GM18951 (cell line): ENCODE data around the gene SULT2B1.
"Not testable (repeated sequence)": the region's sequence is repeated elsewhere in the genome, so short reads cannot be mapped to it uniquely, and the experiment has no call there.

Experiments
- POLR2A ChIP-seq: IDR thresholded peaks from 4 replicates; pipeline ENCODE4 v1.6.1; 2011; ENCODE audit warnings: mild to moderate bottlenecking; ENCODE audit not compliant: insufficient read length, insufficient read depth; ENCODE audit errors: extremely low read depth
- in situ Hi-C: fragments of 300-500 bp; cut with MboI; formaldehyde crosslinking; loops from one replicate; pipeline ENCODE4 v1.12.0; 2022; ENCODE audit warnings: low sequenced_read_pairs, mixed read lengths, inconsistent platforms; ENCODE audit not compliant: unreplicated experiment

Gene SULT2B1

DNA sequence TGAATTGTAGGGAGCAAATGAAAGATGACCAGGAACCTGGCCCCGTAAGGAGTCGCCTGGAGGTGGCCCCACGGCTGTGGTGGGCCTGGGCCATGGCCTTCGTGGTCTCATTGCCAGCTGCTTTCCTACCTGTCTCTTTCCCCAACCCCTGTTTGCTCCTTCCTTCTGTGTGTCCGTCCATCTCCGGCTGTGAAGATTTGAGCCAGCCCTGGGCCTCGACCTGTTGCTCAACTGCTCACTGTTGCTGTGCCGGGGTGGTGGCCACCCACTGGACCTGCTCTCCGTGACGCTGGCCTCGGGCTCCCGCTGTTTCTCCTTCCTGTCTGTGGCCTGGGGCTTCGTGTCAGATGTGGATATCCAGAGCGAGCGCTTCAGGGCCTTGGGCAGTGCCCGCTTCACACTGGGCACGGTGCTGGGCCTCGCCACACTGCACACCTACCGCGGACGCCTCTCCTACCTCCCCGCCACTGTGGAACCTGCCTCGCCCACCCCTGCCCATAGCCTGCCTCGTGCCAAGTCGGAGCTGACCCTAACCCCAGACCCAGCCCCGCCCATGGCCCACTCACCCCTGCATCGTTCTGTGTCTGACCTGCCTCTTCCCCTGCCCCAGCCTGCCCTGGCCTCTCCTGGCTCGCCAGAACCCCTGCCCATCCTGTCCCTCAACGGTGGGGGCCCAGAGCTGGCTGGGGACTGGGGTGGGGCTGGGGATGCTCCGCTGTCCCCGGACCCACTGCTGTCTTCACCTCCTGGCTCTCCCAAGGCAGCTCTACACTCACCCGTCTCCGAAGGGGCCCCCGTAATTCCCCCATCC is 76.7 kb downstream of the SULT2B1 start:
- in situ Hi-C loops: no loop called here
- peak; percentile 16 for TF ChIP-seq POLR2A

DNA sequence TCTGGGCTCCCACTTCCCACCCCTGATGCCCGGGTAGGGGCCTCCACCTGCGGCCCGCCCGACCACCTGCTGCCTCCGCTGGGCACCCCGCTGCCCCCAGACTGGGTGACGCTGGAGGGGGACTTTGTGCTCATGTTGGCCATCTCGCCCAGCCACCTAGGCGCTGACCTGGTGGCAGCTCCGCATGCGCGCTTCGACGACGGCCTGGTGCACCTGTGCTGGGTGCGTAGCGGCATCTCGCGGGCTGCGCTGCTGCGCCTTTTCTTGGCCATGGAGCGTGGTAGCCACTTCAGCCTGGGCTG is 77.3 kb downstream of the SULT2B1 start:
- TF ChIP-seq POLR2A: no peak
- in situ Hi-C loops: no loop called here

DNA sequence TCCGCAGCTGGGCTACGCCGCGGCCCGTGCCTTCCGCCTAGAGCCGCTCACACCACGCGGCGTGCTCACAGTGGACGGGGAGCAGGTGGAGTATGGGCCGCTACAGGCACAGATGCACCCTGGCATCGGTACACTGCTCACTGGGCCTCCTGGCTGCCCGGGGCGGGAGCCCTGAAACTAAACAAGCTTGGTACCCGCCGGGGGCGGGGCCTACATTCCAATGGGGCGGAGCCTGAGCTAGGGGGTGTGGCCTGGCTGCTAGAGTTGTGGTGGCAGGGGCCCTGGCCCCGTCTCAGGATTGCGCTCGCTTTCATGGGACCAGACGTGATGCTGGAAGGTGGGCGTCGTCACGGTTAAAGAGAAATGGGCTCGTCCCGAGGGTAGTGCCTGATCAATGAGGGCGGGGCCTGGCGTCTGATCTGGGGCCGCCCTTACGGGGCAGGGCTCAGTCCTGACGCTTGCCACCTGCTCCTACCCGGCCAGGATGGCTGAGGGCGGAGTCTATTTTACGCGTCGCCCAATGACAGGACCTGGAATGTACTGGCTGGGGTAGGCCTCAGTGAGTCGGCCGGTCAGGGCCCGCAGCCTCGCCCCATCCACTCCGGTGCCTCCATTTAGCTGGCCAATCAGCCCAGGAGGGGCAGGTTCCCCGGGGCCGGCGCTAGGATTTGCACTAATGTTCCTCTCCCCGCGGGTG is 77.8 kb downstream of the SULT2B1 start:
- peak; percentile 37 for TF ChIP-seq POLR2A
- in situ Hi-C loops: no loop called here

DNA sequence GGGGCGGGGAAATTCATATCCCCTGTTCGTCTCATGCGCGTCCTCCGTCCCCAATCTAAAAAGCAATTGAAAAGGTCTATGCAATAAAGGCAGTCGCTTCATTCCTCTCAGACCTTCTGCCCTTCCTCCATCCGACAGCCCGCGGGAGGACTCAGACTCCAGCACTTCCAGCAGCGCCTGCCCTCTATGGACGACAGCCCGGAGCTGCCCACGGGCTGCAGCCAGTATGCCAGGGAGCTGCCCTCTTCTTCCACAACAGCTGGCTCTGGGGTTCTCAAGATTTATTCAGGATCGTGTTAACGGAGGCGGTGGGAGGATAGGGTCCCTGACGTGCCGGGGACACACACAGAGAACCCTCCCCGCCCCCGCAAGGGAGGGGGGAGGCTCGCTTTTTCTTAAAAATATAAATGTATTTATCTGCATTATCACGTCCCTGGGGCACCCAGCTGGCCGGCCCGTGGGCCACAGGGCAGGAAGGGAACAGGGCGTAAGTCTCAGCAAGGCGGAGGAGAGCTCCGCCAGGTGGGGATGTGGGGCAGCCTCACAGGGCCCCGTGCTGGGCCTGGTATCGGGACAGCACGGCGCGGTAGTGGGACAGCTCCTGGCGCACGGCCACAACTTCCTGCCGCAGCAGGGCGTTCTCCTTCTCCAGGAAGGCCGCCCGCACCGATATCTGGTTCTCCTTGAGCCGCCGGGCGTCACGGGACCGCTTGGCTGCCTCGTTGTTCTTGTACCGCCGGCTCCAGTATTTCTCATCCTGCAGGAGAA is 78.5 kb downstream of the SULT2B1 start:
- no peak for TF ChIP-seq POLR2A
- in situ Hi-C loops: no loop called here

DNA sequence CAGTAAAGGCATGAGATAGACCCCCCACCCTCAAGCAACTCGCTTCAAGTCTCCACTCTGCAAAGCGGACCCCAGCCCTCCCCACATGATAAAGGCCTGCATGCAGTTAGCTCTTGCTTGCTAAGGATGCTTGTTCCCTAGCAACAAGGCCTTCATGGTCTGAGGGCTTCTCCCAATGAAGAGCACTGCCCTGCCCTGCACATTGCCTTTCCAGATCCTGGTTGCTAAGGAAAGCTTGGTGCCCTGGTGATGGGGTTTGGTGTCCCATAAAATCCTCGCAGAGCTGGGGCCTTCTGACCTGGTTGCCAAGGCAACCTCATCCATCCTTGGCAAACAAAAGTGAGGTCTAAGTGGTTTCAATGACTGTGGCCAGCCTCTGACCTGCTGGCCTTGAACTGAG is 79.3 kb downstream of the SULT2B1 start:
- TF ChIP-seq POLR2A: no peak
- in situ Hi-C loops: no loop called here

GRCh38 chr19:48632286-48632685 is 80.3 kb downstream of the SULT2B1 start:
- in situ Hi-C loops: not testable (repeated sequence)

- TF ChIP-seq POLR2A: no peak
- in situ Hi-C loops: no loop called here
These were observed 80.7 kb downstream of the SULT2B1 start for GRCh38 chr19:48632692-48633147.

GRCh38 chr19:48633148-48634035 is 81.4 kb downstream of the SULT2B1 start:
- TF ChIP-seq POLR2A: no peak
- in situ Hi-C loops: no loop called here

- in situ Hi-C loops: no loop called here
- no peak for TF ChIP-seq POLR2A
These were observed 82.0 kb downstream of the SULT2B1 start for GRCh38 chr19:48634036-48634342.

DNA sequence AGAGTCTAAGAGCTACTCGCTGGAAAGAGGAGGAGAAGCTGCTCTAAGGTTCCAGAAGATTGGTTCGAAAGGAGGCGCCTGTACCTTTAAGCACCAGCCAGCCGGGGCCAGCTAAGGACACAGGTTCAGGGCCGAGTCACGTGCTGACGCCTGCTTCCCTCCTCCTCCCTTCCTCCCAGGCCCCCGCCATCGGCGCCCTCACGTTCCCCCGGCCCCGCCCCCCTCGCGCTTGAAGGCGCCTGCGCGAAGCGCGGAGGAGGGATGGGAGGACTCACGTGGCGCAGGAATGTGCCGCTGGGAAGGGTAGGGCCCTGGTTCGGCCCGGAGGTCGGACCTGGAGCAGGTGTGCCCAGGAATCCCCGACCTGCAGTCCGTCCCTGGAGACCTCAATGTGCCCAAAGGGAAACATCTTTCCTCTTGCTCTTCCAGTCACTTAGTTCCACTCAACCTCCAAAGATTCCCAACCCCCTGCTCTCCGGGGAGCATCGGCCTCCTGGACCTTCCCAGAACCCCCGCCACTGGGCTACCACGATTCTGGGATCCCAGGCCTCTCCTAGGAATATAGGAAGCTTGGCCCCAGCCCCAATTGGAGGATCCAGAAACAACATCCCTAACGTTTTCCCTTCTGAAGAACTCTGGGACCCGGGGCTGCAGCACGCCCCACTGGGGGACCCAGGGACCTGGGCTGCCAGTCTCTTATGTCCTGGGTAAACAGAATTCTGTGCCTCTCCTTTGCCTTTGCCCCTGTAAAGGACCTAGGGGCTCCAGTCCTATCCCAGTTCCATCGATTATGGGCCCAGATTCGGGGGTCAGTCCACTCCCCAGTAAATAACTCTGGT is 82.7 kb downstream of the SULT2B1 start:
- peak; percentile 60 for TF ChIP-seq POLR2A
- in situ Hi-C loops: no loop called here

DNA sequence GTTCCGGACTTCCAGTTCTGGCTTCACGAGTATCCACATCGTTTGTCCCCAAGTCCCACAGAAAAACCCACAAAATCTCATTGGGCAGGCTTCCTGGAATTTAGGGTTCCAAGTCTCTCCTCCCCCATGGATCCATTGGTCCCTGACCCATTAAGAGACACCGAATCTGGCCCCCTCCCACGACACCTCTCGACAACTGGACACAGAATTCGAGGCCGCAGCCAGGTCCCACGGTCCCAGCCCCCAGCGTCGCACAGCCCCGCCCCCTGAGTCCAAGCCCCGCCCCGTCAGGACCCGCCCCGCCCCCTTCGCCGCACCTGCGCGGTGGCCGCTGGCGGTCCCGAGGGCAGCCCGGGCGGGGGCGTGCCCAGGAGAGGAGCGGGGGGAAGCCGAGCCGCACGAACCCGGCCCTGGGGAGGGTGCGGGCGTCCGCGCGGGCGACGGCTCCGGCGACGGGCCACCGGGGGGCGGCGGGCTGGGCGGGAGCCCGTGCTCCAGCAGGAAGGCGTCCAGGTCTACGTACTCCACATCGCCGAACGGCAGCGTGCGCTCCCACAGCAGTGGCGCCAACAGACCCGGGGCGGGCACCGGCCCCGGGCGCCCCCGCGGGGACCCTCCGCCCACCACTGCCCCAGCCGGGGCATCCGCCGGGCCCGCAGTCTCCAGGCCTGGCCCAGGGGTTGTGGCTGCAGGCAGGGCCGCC is 83.4 kb downstream of the SULT2B1 start:
- in situ Hi-C loops: no loop called here
- TF ChIP-seq POLR2A: peak; percentile 47

- in situ Hi-C loops: no loop called here
- TF ChIP-seq POLR2A: no peak
These were observed 84.2 kb downstream of the SULT2B1 start for GRCh38 chr19:48635966-48636858.
